Mammary epithelial cell (primary cell): ENCODE measurements around the gene FBXW9.

Source experiments
- EZH2 ChIP-seq: IDR thresholded peaks from 2 replicates; pipeline ENCODE4 v1.6.1; 2012; ENCODE audit warnings: low read length, inconsistent platforms, borderline replicate concordance
- TF ChIP-seq, protein P1 (sequence below), 2 donors: IDR thresholded peaks in 1 of 2; conservative IDR thresholded peaks in 1 of 2; 2 replicates each; pipeline ENCODE4 v1.5.1; 2011 to 2012; ENCODE audit warnings: inconsistent platforms in 2 of 2, low read length in 2 of 2, mild to moderate bottlenecking in 2 of 2, control low read depth in 1 of 2, low read depth in 1 of 2; ENCODE audit not compliant: insufficient read depth in 1 of 2; ENCODE audit errors: extremely low read depth in 1 of 2

DNA sequence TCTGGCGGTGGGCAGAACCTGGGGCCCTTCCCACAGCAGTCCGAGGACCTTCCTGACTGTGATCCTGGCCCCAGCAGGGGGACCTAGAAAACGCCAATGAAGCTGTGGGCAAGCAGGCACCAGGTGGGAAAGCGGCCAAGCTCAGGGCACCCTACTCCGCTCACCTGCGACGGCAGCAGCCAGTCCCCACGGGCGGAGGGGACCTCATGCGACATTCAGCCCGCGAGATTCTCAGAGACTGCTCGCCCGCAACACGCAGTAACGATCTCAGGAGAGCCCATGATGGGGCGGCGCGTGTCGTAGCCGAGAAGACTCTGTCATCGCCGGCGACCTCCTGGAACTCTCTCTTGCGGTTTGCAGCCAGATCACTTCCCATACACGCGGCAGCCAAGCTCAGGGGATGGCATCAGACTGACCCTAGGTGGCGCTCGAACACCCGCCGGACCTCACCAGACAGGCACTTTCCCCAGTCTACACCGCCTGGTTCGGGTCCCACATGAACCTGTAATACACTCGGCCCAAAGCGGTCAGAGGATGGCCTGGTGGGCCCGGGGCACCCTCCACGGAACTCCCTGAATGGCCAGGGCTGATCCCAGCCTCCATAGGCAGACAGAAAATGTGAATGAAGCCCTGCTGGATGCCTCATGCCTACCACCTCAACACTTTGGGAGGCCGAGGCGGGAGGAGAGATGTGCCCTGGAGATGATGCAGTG lies 56.4 kb downstream of the FBXW9 start:
- TF ChIP-seq, protein P1, sequence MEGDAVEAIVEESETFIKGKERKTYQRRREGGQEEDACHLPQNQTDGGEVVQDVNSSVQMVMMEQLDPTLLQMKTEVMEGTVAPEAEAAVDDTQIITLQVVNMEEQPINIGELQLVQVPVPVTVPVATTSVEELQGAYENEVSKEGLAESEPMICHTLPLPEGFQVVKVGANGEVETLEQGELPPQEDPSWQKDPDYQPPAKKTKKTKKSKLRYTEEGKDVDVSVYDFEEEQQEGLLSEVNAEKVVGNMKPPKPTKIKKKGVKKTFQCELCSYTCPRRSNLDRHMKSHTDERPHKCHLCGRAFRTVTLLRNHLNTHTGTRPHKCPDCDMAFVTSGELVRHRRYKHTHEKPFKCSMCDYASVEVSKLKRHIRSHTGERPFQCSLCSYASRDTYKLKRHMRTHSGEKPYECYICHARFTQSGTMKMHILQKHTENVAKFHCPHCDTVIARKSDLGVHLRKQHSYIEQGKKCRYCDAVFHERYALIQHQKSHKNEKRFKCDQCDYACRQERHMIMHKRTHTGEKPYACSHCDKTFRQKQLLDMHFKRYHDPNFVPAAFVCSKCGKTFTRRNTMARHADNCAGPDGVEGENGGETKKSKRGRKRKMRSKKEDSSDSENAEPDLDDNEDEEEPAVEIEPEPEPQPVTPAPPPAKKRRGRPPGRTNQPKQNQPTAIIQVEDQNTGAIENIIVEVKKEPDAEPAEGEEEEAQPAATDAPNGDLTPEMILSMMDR (conservative IDR thresholded peaks at IDR 0.05 in 1 of 2, IDR thresholded peaks at IDR 0.05 in 1 of 2; ENCODE audit: extremely low read depth in 1 of 2, insufficient read depth in 1 of 2, low read depth in 1 of 2, low read length in 2 of 2) = peak; percentile 47 to 68
- no peak for TF ChIP-seq EZH2
